ENCODE measurements around the gene NDUFAF2.
A peak's percentile ranks its signal among the peaks of the same experiment; 100 is the strongest.
"Not testable (repeated sequence)": the region's sequence is repeated elsewhere in the genome, so short reads cannot be mapped to it uniquely, and the experiment has no call there.

Gene NDUFAF2

DNA sequence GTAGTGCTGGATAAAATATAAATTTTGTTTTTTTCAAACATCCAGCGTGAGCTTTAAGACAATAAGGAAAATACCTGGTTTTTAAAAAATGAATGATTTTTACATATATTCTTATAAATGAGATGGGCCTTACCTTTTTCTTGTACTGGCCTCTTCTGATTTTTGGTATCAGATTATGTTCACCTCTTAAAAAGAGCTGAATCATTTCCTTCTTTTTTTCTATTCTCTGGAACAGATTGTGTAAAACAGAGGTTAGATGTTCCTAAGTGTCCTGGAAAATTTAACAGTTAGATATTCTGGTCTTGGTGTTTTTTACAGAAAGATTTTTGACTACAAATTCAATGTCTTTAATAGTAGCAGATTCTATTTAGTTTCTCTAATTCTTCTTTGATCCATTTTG is 74.6 kb downstream of the NDUFAF2 start:
- TF ChIP-seq, protein P1, sequence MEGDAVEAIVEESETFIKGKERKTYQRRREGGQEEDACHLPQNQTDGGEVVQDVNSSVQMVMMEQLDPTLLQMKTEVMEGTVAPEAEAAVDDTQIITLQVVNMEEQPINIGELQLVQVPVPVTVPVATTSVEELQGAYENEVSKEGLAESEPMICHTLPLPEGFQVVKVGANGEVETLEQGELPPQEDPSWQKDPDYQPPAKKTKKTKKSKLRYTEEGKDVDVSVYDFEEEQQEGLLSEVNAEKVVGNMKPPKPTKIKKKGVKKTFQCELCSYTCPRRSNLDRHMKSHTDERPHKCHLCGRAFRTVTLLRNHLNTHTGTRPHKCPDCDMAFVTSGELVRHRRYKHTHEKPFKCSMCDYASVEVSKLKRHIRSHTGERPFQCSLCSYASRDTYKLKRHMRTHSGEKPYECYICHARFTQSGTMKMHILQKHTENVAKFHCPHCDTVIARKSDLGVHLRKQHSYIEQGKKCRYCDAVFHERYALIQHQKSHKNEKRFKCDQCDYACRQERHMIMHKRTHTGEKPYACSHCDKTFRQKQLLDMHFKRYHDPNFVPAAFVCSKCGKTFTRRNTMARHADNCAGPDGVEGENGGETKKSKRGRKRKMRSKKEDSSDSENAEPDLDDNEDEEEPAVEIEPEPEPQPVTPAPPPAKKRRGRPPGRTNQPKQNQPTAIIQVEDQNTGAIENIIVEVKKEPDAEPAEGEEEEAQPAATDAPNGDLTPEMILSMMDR (IDR thresholded peaks at IDR 0.05): no peak
- DNase-seq (ENCODE audit: low spot score): no peak
- no peak overlapping the region for H3K4me3 ChIP-seq
- no peak overlapping the region for H3K27ac ChIP-seq

DNA sequence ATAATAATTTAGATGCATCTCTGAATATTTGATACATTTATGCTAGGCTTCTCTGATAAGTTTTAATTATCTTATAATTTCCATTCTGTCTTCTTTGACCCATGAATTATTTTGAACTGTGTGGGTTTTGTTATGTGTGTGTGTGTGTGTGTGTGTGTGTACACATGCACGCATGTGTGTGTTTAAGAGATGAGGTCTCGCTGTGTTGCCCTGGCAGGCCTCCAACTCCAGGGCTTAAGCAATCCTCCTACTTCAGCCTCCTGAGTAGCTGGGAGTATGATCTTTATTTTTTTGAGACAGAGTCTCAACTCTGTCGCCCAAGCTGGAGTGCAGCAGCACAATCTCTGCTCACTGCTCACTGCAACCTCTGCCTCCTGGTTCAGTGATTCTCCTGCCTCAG is 75.4 kb downstream of the NDUFAF2 start:
- DNase-seq (ENCODE audit: low spot score): no peak
- H3K27ac ChIP-seq: no peak overlapping the region
- TF ChIP-seq, protein P1 (IDR thresholded peaks at IDR 0.05): no peak
- no peak overlapping the region for H3K4me3 ChIP-seq

DNA sequence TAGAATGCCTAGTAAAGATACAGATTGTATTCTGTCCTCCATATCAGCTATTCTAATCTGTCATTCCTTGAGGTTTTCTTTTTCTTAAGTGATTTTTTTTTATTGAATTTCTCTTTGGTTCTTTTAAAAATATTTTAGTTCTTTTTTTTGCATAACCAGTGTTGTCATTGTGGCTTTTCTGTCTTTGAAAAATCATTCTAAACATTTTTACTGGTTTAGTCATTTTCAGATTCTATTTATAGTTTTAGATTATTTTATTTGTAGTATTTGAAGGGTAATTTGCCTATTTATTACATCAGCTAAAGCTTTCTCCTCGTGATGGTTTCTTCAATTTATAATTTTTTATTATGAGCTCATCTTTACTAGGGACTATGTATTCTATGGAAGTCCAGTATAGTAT is 78.1 kb downstream of the NDUFAF2 start:
- DNase-seq (ENCODE audit: low spot score): no peak
- TF ChIP-seq, protein P1 (IDR thresholded peaks at IDR 0.05): no peak
- no peak overlapping the region for H3K4me3 ChIP-seq
- H3K27ac ChIP-seq: peak overlapping the region in 1 of 2 donors; percentile 20

DNA sequence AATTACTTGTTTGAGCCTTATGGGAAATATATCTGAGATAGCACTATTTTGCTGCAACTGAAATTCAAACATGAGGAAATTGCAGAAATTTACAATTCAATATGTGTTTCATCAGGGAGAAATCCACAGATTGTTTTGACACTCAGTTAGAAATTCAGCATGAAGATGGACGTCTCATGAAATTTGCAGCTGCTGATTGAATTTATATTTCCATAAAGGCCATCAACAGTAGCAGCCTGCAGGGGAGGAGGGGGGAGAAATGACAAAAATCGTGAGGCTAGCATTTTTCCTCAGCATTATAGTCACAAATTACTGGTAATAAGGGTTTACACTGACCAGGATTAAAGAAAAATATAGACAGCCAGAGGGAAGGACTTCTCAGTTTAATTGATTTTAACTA is 81.0 kb downstream of the NDUFAF2 start:
- TF ChIP-seq, protein P1 (IDR thresholded peaks at IDR 0.05): no peak
- no peak for DNase-seq (ENCODE audit: low spot score)
- peak overlapping the region in 1 of 2 donors; percentile 9 for H3K27ac ChIP-seq
- H3K4me3 ChIP-seq: no peak overlapping the region

DNA sequence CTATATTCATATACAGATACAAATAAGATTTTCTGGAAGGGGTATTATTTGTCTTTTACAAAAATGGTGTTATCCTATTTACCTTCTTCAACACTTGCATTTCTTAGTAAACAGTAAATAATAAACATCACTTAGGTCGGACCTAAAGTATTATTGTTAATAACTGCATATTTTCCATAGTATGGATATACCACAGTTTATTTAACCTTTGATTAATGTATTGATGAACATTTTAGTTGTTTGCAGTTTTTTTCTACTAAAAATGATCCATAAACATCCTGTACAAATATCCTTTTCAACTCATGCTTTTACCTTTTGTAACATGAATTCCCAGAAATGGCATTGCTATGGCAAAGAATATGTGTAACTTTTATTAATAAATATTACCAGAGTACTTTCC is 83.4 kb downstream of the NDUFAF2 start:
- TF ChIP-seq, protein P1 (IDR thresholded peaks at IDR 0.05): no peak
- no peak for DNase-seq (ENCODE audit: low spot score)
- Histone ChIP-seq H3K27ac (no peak overlapping the region), H3K4me3 (no peak overlapping the region)

DNA sequence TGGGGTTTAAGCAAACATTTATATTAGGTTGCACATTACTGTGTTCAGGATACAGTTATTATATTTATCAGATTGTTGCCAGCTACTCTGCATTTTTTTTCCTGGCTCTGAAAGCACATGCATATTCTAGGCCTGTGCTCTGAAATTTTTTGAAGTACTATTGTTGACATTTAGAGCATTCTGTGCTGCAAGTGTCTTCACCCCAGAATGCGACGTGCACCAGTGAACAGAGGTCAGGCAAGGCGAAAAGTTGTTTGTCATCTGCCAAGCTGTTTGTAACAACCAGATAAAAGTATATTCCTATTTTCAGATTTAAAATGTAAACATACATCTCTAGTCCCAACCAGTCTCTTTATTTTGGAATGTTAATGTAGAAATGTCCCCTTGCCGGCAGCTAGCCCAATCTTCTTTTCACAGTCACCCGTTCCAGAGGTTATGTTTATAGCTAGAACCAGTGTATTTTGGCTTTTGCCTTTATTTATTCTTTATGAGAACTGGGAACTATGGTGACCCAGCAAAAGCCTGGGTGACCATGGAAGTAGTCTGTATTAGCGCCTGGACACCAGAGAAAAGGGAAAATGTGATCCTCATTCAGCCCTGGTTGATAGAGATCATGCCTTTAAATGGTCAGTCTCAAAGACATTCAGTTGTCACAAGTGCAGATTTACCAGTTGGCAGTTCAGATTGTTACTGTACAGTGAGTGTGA is 84.6 kb downstream of the NDUFAF2 start:
- TF ChIP-seq, protein P1 (IDR thresholded peaks at IDR 0.05): no peak
- Histone ChIP-seq H3K4me3 (peak overlapping the region; percentile 4), H3K27ac (peak overlapping the region in 1 of 2 donors; percentile 71)
- no peak for DNase-seq (ENCODE audit: low spot score)

DNA sequence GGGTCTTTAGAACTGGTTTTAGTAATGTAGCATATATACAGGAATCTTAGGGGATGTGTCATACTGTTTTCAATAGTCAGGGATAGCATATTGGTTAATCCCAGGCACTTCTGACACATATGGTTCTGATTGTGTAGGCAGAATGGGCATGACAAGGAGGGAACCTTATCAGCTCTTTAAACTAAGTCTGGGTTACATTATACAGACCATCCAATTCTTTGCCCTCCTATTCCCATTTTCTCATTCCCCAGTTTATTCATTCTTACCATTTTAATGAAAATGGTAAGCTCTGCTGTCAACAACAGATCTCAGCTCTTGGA is 85.1 kb downstream of the NDUFAF2 start:
- Histone ChIP-seq H3K27ac (peak overlapping the region in 1 of 2 donors; percentile 71), H3K4me3 (peak overlapping the region; percentile 4)
- no peak for DNase-seq (ENCODE audit: low spot score)

DNA sequence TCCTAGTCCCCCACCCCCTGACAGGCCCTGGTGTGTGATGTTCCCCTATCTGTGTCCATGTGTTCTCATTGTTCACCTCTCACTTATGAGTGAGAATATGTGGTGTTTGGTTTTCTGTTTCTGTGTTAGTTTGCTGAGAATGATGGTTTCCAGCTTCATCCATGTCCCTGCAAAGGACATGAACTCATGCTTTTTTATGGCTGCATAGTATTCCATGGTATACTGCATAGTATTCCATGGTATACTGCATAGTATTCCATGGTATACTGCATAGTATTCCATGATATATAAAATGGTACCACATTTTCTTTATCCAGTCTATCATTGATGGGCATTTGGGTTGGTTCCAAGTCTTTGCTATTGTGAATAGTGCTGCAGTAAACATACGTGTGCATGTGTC is 86.3 kb downstream of the NDUFAF2 start:
- not testable (repeated sequence) for H3K4me3 ChIP-seq; H3K27ac ChIP-seq; DNase-seq (ENCODE audit: low spot score)

More for the DNA sequence above, 85.1 kb downstream of the NDUFAF2 start:
- TF ChIP-seq, protein P1 (IDR thresholded peaks at IDR 0.05): no peak

All from coronary artery (tissue), 2 donors.